ENCODE results near the gene SDSL.

SDSL gene

DNA sequence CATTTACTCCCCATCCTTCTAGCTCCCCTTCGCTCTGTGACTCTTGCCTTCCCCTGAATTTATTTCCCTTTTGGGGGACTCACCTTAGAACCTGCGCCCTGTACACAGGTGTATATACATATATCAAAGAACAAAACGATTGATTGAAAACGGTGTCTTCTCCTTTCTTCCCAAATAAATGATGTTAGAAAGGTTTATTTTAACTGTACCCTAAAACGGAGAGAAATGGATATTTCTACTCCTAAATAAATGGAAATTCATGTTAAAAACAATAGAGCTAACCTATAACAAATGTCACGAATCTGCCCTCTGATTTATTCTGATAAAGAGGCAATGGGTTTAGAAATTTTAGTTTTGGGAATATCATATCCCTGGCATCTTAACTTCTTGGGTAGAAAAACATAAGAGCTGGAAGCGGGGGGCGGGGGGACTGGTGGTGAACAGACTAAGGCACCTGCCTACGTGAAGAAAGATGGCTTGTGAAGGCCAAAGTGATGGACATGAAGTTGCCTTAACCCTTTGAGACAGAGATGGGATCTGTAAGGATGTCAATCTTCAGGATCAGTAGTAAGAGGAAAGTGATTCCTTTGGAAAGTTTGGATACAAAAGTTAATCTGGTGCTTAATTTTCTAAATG is 58.3 kb downstream of the SDSL start:
- TF ChIP-seq, protein P1, sequence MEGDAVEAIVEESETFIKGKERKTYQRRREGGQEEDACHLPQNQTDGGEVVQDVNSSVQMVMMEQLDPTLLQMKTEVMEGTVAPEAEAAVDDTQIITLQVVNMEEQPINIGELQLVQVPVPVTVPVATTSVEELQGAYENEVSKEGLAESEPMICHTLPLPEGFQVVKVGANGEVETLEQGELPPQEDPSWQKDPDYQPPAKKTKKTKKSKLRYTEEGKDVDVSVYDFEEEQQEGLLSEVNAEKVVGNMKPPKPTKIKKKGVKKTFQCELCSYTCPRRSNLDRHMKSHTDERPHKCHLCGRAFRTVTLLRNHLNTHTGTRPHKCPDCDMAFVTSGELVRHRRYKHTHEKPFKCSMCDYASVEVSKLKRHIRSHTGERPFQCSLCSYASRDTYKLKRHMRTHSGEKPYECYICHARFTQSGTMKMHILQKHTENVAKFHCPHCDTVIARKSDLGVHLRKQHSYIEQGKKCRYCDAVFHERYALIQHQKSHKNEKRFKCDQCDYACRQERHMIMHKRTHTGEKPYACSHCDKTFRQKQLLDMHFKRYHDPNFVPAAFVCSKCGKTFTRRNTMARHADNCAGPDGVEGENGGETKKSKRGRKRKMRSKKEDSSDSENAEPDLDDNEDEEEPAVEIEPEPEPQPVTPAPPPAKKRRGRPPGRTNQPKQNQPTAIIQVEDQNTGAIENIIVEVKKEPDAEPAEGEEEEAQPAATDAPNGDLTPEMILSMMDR (IDR thresholded peaks at IDR 0.05): no peak
- Histone ChIP-seq H3K27ac (no peak overlapping the region), H3K4me3 (no peak overlapping the region)
- no peak for DNase-seq (ENCODE audit: low spot score)

DNA sequence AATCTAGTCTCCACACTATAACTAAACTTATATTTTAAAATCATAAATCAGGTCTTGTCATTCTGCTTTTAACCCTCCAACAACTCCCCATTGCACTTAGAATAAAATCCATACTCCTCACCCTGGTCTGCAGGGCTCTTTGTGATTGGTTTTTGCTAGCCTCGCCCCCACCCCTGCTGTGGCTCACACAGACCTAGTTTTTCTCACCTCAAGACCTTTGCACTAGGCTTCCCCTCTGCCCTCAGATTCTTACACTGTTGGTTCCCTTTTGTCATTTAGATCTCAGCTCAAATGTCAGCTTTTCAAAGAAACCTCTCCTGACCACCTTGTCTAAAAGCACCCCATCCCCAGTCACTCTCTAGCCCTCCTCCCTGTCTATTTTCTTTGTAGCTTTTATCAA is 60.2 kb downstream of the SDSL start:
- DNase-seq (ENCODE audit: low spot score): no peak
- Histone ChIP-seq H3K27ac (no peak overlapping the region), H3K4me3 (no peak overlapping the region)
- TF ChIP-seq, protein P1 (IDR thresholded peaks at IDR 0.05): no peak

DNA sequence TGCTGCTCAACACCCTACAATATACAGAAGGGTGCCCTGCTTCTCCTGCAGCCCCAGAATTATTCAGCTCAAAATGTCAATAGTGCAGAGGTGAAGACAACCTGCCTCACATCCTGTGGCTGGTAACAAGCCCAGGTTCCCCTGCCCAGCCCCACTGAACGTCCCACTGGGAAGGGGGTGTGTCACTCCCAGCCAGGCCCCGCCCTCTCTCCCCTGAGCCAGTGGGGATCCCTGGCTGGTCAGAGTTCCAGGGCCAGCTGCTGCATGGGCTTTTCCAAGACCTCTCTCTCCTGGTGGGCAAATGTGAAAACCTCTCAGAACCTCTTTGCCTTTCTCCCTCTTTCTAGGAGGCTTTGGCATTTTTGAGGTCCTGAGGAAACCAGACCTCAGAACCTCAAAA is 63.1 kb downstream of the SDSL start:
- Histone ChIP-seq H3K27ac (no peak overlapping the region), H3K4me3 (no peak overlapping the region)
- DNase-seq (ENCODE audit: low spot score): no peak
- TF ChIP-seq, protein P1 (IDR thresholded peaks at IDR 0.05): no peak

DNA sequence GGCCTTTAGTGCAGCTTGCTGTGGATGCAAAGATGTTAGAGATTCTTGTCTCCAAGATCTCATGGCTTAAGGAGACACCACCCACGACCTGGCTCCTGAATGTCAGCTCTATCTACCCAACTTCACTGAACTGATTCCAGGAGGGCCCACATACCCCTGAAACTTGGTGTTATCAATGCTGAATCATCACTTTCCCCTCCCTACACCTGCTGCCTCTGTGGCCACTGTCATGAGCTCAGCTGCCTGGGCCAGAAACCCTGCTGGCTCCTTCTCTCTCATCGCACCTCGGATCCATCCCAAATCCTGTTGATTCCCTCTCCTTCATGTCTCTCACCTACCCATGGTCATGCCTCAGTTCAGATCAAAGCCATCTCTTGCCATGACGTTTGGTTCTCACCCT is 64.5 kb downstream of the SDSL start:
- H3K4me3 ChIP-seq: no peak overlapping the region
- H3K27ac ChIP-seq: no peak overlapping the region
- no peak for DNase-seq (ENCODE audit: low spot score)
- TF ChIP-seq, protein P1 (IDR thresholded peaks at IDR 0.05): no peak
